Gastroesophageal sphincter (tissue), 4 donors: ENCODE measurements around the gene YWHAH. TPM values are rescaled to one million over a fixed set of nuclear protein-coding genes. Genes with fewer than 3 reads are reported as not detected.

Experiments
- ATAC-seq: fragments of 150-250 bp; one replicate; pipeline ENCODE4 v1.9.1; 2016; ENCODE audit warnings: mild to moderate bottlenecking, moderate library complexity
- H3K27ac ChIP-seq, 4 donors: fragments of 200-600 bp; sonication (generic) in 3 of 4; 1 replicate in 3 of 4; 2 replicates in 1 of 4; pipeline ENCODE4 v1.5.1; 2016 to 2019
- H3K27me3 ChIP-seq: fragments of 200-600 bp; sonication (generic); one replicate; pipeline ENCODE4 v1.5.1; 2019
- H3K36me3 ChIP-seq, 2 donors: fragments of 200-600 bp; sonication (generic); one replicate each; pipeline ENCODE4 v1.5.1; 2019; ENCODE audit warnings: control low read depth in 1 of 2
- H3K4me1 ChIP-seq, 3 donors: fragments of 200-600 bp; sonication (generic); 1 replicate in 2 of 3; 2 replicates in 1 of 3; pipeline ENCODE4 v1.5.1; 2016 to 2019; ENCODE audit warnings: control low read depth in 2 of 3
- H3K4me3 ChIP-seq, 2 donors: fragments of 200-600 bp; sonication (generic); one replicate each; pipeline ENCODE4 v1.5.1; 2019; ENCODE audit warnings: mild to moderate bottlenecking in 1 of 2, moderate library complexity in 1 of 2
- H3K9me3 ChIP-seq, 3 donors: fragments of 200-600 bp; sonication (generic); one replicate each; pipeline ENCODE4 v1.5.1; 2017 to 2019; ENCODE audit warnings: control low read depth in 2 of 3
- CTCF ChIP-seq, 4 experiments: fragments of 200-600 bp in 2 of 4; fragments of 450-650 bp in 2 of 4; sonication (generic) in 1 of 4; IDR thresholded peaks; one replicate each; pipeline ENCODE4 v1.5.1; 2017 to 2019; ENCODE audit warnings: antibody characterized with exemption in 4 of 4, mild to moderate bottlenecking in 2 of 4, moderate library complexity in 2 of 4
- EP300 ChIP-seq: sonication (generic); formaldehyde crosslinking; IDR thresholded peaks from one replicate; pipeline ENCODE4 v1.6.1; 2017; ENCODE audit warnings: antibody characterized with exemption, mild to moderate bottlenecking
- POLR2A ChIP-seq, 2 donors: fragments of 450-650 bp; IDR thresholded peaks; one replicate each; pipeline ENCODE4 v1.6.1; 2017; ENCODE audit warnings: antibody characterized with exemption in 2 of 2, mild to moderate bottlenecking in 2 of 2, moderate library complexity in 1 of 2
- POLR2AphosphoS5 ChIP-seq: sonication (generic); formaldehyde crosslinking; IDR thresholded peaks from one replicate; pipeline ENCODE4 v1.6.1; 2017; ENCODE audit warnings: antibody characterized with exemption
- WGBS, 2 donors: methylation state at CpG; one replicate each; pipeline ENCODE4 v1.1.5; 2018; ENCODE audit warnings: low coverage in 1 of 2; 5-methylcytosine and 5-hydroxymethylcytosine counted together
- total RNA-seq, 4 donors: library from RNA; depleted of rRNA; stranded (reverse); fragments of >200 nt; gene quantifications; one replicate each; pipeline ENCODE4 v1.1.0, GENCODE V29; 2016

The YWHAH gene
- total RNA-seq, 4 donors from 2014 or later, result 127 to 263 (median 169) TPM

DNA sequence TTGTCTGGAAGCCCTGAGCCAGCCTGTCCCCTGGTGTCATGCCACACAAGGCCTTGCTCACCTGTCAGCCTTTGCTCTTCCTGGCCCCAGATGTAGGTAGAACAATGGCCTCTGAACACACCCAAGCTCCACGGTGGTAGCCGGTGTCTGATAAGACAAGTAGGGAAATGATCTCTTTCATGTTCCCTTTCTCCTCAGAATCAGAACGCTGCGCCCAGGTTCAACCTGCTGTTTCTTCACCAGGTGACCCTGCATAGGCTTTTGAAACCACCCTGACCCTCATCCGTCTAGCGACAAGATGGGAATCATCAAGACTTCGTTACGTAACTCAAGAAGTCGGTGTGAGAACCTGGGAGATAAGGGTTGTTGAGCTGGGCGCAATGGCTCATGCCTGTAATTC lies 28.7 kb upstream of the YWHAH start:
- no peaks in the 10 kb centered on the region for H3K9me3 ChIP-seq
- H3K4me1 ChIP-seq, result no peaks in the 10 kb centered on the region
- no peak for ATAC-seq
- peaks cover 0 to 13% of the 10 kb centered on the region in 2 donors for H3K36me3 ChIP-seq
- TF ChIP-seq POLR2A (IDR thresholded peaks at IDR 0.05), result no peak
- TF ChIP-seq CTCF (IDR thresholded peaks at IDR 0.05), result no peak
- TF ChIP-seq EP300, result no peak
- no peak for TF ChIP-seq POLR2AphosphoS5
- no peak overlapping the region for H3K4me3 ChIP-seq
- WGBS, 2 donors, result 85% methylated on average over 9 of the region's 10 CpGs; no CpG with 5 or more reads in 1 of the 2 donors
- H3K27me3 ChIP-seq, result no peaks in the 10 kb centered on the region
- no peak overlapping the region for H3K27ac ChIP-seq

- H3K27ac ChIP-seq, result no peak overlapping the region
- no peaks in the 10 kb centered on the region for H3K36me3 ChIP-seq
- H3K4me1 ChIP-seq, result no peaks in the 10 kb centered on the region
- 74 to 78% methylated on average over 2 to 4 of the region's 17 CpGs for WGBS, 2 donors
- TF ChIP-seq EP300 (no peak), POLR2A (IDR thresholded peaks at IDR 0.05) (no peak), CTCF (IDR thresholded peaks at IDR 0.05) (no peak), POLR2AphosphoS5 (no peak)
- H3K27me3 ChIP-seq, result no peaks in the 10 kb centered on the region
- no peak for ATAC-seq
- H3K4me3 ChIP-seq, result no peak overlapping the region
- H3K9me3 ChIP-seq, result no peaks in the 10 kb centered on the region
Observed at GRCh38 chr22:31917227-31917921, 27.0 kb upstream of the YWHAH start.

GRCh38 chr22:31919730-31920129 lies 24.6 kb upstream of the YWHAH start:
- no peak overlapping the region for H3K4me3 ChIP-seq
- no peak for ATAC-seq
- no peaks in the 10 kb centered on the region for H3K36me3 ChIP-seq
- WGBS, 2 donors, result 82% methylated on average over 3 of the region's 3 CpGs; no CpG with 5 or more reads in 1 of the 2 donors
- TF ChIP-seq POLR2AphosphoS5 (no peak), POLR2A (IDR thresholded peaks at IDR 0.05) (no peak), CTCF (IDR thresholded peaks at IDR 0.05) (no peak), EP300 (no peak)
- H3K4me1 ChIP-seq, result peaks cover 0 to 11% (median 0%) of the 10 kb centered on the region in 3 donors
- no peaks in the 10 kb centered on the region for H3K9me3 ChIP-seq
- H3K27ac ChIP-seq, result no peak overlapping the region
- no peaks in the 10 kb centered on the region for H3K27me3 ChIP-seq

DNA sequence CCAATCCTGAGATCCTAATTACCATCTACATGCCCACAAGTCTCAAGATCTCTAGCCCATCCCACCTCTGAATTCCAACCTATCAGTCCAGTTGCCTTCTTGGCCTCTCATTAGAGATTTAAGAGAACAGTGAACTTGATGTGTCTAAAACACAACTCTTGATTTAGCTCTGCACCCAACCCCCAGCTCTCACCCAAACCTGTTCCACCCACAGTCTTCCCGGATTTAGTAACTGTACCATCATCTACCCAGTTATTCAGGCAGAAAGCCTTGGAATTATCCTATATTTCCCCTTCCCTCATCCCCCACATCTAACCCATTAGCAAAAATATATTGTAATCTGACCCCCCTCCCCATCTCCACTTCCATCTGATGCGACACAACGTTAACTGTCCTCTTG lies 24.0 kb upstream of the YWHAH start:
- ATAC-seq, result no peak
- Histone ChIP-seq H3K4me3 (no peak overlapping the region), H3K4me1 (peaks cover 0 to 11% (median 0%) of the 10 kb centered on the region in 3 donors), H3K36me3 (no peaks in the 10 kb centered on the region), H3K27ac (no peak overlapping the region), H3K9me3 (no peaks in the 10 kb centered on the region), H3K27me3 (peaks cover 4% of the 10 kb centered on the region)
- no peak for TF ChIP-seq POLR2A (IDR thresholded peaks at IDR 0.05)
- TF ChIP-seq POLR2AphosphoS5, result no peak
- no peak for TF ChIP-seq CTCF (IDR thresholded peaks at IDR 0.05)
- TF ChIP-seq EP300, result no peak
- 94 to 95% methylated on average over 3 of the region's 3 CpGs for WGBS, 2 donors

DNA sequence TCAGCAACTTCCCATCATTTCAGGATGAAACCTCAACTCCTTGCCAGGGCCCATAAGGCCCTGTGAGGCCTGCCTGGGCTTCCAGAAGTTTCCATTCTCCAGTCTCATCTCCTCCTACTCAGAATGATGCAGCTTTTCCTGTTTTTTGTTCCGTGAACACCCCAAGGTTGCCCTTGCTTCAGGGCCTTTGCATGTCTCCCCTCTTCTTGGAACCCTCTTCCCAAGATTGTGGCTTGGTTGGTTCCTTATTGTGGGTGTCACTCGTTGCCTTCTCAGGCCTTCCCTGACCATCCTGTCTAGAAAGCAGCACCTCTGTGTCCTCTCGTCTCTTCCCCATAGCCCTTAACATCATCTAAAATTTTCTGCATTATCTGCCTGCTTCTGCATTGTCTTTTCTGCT lies 23.2 kb upstream of the YWHAH start:
- WGBS, 2 donors, result 60 to 79% methylated on average over 1 to 3 of the region's 3 CpGs
- no peaks in the 10 kb centered on the region for H3K9me3 ChIP-seq
- H3K27me3 ChIP-seq, result peaks cover 12% of the 10 kb centered on the region
- H3K4me1 ChIP-seq, result peaks cover 0 to 11% (median 0%) of the 10 kb centered on the region in 3 donors
- no peak for ATAC-seq
- H3K27ac ChIP-seq, result no peak overlapping the region
- TF ChIP-seq CTCF (IDR thresholded peaks at IDR 0.05) (no peak), EP300 (no peak), POLR2A (IDR thresholded peaks at IDR 0.05) (no peak), POLR2AphosphoS5 (no peak)
- no peak overlapping the region for H3K4me3 ChIP-seq
- no peaks in the 10 kb centered on the region for H3K36me3 ChIP-seq
